Activated CD4-positive, alpha-beta T cell treated with anti-CD3 and anti-CD28 coated beads, Interleukin-2, amount 50 U/mL, for 4 hours (primary cell): Measurements from ENCODE around the gene FBXO46.
"Not testable (repeated sequence)": the region's sequence is repeated elsewhere in the genome, so short reads cannot be mapped to it uniquely, and the experiment has no call there.

Experiments
- DNase-seq, 2 experiments: peaks; one replicate each; pipeline ENCODE4 v3.0.0-alpha.2; 2020

Gene FBXO46

GRCh38 chr19:45717983-45718650 is 12.6 kb downstream of the FBXO46 start:
- no peak for DNase-seq

GRCh38 chr19:45717131-45717982 is 13.3 kb downstream of the FBXO46 start:
- peak; percentile 95 to 96 for DNase-seq

GRCh38 chr19:45716359-45717130 is 14.2 kb downstream of the FBXO46 start:
- peak in 1 of 2 experiments; percentile 5 for DNase-seq

- DNase-seq, result no peak
These were observed 15.6 kb downstream of the FBXO46 start for GRCh38 chr19:45715139-45715538.

GRCh38 chr19:45713141-45713540 is 17.6 kb downstream of the FBXO46 start:
- no peak for DNase-seq

- no peak for DNase-seq
These were observed 18.0 kb downstream of the FBXO46 start for GRCh38 chr19:45712699-45713067.

GRCh38 chr19:45711851-45712698 is 18.6 kb downstream of the FBXO46 start:
- no peak for DNase-seq

- DNase-seq, result no peak
These were observed 20.2 kb downstream of the FBXO46 start for GRCh38 chr19:45710356-45711130.

- DNase-seq, result no peak
These were observed 24.8 kb downstream of the FBXO46 start for GRCh38 chr19:45705710-45706415.

- no peak for DNase-seq
These were observed 25.6 kb downstream of the FBXO46 start for GRCh38 chr19:45705115-45705514.

GRCh38 chr19:45701676-45702075 is 29.0 kb downstream of the FBXO46 start:
- no peak for DNase-seq

GRCh38 chr19:45693106-45693788 is 37.4 kb downstream of the FBXO46 start:
- DNase-seq, result peak; percentile 69 to 73

- DNase-seq, result peak; percentile 96 to 97
These were observed 38.2 kb downstream of the FBXO46 start, which contains the start of gene QPCTL for GRCh38 chr19:45692187-45693105. TSS of gene QPCTL (plus strand) at chr19:45692666. CDS start at chr19:45692704, 38 bp downstream.

- peak; percentile 86 to 87 for DNase-seq
These were observed 39.0 kb downstream of the FBXO46 start, which contains the start of gene SNRPD2 for GRCh38 chr19:45691516-45692186. TSS of gene SNRPD2 (minus strand) at chr19:45691953. CDS start at chr19:45691888, 65 bp downstream.

- no peak for DNase-seq
These were observed 43.1 kb downstream of the FBXO46 start for GRCh38 chr19:45687599-45687998.

GRCh38 chr19:45685045-45685444 is 45.7 kb downstream of the FBXO46 start:
- DNase-seq, result not testable (repeated sequence)

GRCh38 chr19:45682908-45683307 is 47.8 kb downstream of the FBXO46 start:
- DNase-seq, result no peak

GRCh38 chr19:45682117-45682516 is 48.6 kb downstream of the FBXO46 start:
- DNase-seq, result no peak
